PC-9 (cell line): ENCODE data around the gene SLC44A4. TPM values are rescaled to one million over a fixed set of nuclear protein-coding genes. Genes with fewer than 3 reads are reported as not detected.

Experiments used
- BruUV-seq: library from RNA; stranded (reverse); fragments of 400-500 nt; replicated peaks from 2 replicates; lab custom pipeline; 2021; lab: Mats Ljungman, UMichigan
- CTCF ChIA-PET: fragments of 300-600 bp; sonication (Branson Sonifier 250); formaldehyde crosslinking; loops from one replicate; lab custom pipeline; 2022; ENCODE audit warnings: antibody characterized with exemption; lab: Charles Lee
- POLR2A ChIA-PET: fragments of 300-600 bp; sonication (Branson Sonifier 250); formaldehyde crosslinking; loops from one replicate; lab custom pipeline; 2022; ENCODE audit warnings: antibody characterized with exemption; ENCODE audit not compliant: unreplicated experiment; lab: Charles Lee
- DNase-seq, 2 experiments: peaks; one replicate each; pipeline versions ENCODE4 v3.0.0 to v3.0.0-alpha.2; 2015 to 2022; ENCODE audit warnings: mixed read lengths in 1 of 2
- H2AFZ ChIP-seq: fragments of 200-600 bp; sonication (generic); 2 replicates; pipeline ENCODE4 v1.8.1; 2017; ENCODE audit warnings: antibody characterized with exemption
- H3F3A ChIP-seq: fragments of 200-600 bp; sonication (generic); 2 replicates; pipeline ENCODE4 v1.8.1; 2017; ENCODE audit warnings: antibody characterized with exemption, mild to moderate bottlenecking, low read depth; ENCODE audit not compliant: insufficient read depth
- H3K27ac ChIP-seq: fragments of 200-600 bp; sonication (generic); 2 replicates; pipeline ENCODE4 v1.6.1; 2016; ENCODE audit warnings: mixed run types
- H3K27me3 ChIP-seq: fragments of 200-600 bp; sonication (generic); 2 replicates; pipeline ENCODE4 v1.6.1; 2016; ENCODE audit warnings: low read depth, mixed run types; ENCODE audit not compliant: insufficient read depth
- H3K36me3 ChIP-seq: fragments of 200-600 bp; sonication (generic); 2 replicates; pipeline ENCODE4 v1.6.1; 2016; ENCODE audit warnings: low read depth, mixed run types
- H3K4me1 ChIP-seq: fragments of 200-600 bp; sonication (generic); replicated peaks from 2 replicates; pipeline ENCODE4 v1.6.1; 2016; ENCODE audit warnings: mixed run types; ENCODE audit not compliant: insufficient read depth
- H3K4me2 ChIP-seq: fragments of 200-600 bp; sonication (generic); 2 replicates; pipeline ENCODE4 v1.6.1; 2017; ENCODE audit warnings: mixed run types
- H3K4me3 ChIP-seq: fragments of 200-600 bp; sonication (generic); 2 replicates; pipeline ENCODE4 v1.6.1; 2016; ENCODE audit warnings: mixed run types
- H3K79me2 ChIP-seq: fragments of 200-600 bp; sonication (generic); 2 replicates; pipeline ENCODE4 v1.6.1; 2017; ENCODE audit warnings: low read depth, mixed run types
- H3K9me2 ChIP-seq: fragments of 200-600 bp; sonication (generic); 2 replicates; pipeline ENCODE4 v1.8.1; 2017; ENCODE audit warnings: mild to moderate bottlenecking; ENCODE audit not compliant: insufficient read depth
- H3K9me3 ChIP-seq: fragments of 200-600 bp; sonication (generic); 2 replicates; pipeline ENCODE4 v1.8.1; 2016; ENCODE audit warnings: low read depth; ENCODE audit not compliant: insufficient read depth
- H4K20me1 ChIP-seq: fragments of 200-600 bp; sonication (generic); 2 replicates; pipeline ENCODE4 v1.8.1; 2017; ENCODE audit not compliant: insufficient read depth
- CTCF ChIP-seq: fragments of 200-600 bp; sonication (generic); conservative IDR thresholded peaks from 2 replicates; pipeline ENCODE4 v1.6.1; 2017; ENCODE audit warnings: mixed run types, antibody characterized with exemption, mild to moderate bottlenecking, moderate library complexity
- EZH2 ChIP-seq: fragments of 200-600 bp; sonication (generic); IDR thresholded peaks from 2 replicates; pipeline ENCODE4 v1.8.0; 2017; ENCODE audit warnings: antibody characterized with exemption, low read depth
- intact Hi-C: fragments of 100-400 bp; cut with micrococcal nuclease; formaldehyde crosslinking; loops from one replicate; pipeline ENCODE4 v1.10.0; 2022; ENCODE audit not compliant: unreplicated experiment
- total RNA-seq: library from RNA; stranded (reverse); gene quantifications from 2 replicates; pipeline ENCODE4 v1.2.3, GENCODE V29; 2021

The SLC44A4 gene
- total RNA-seq, 1 experiment from 2014 or later = 44.4 TPM

- POLR2A ChIA-PET = interaction anchor here (0.5 to 0.9 kb wide), 8 partner anchors 24 to 1303 kb away, joined by 3 to 21 read pairs (median 4); partner anchors contain the start of genes FKBPL, HSD17B8 and HSPA1B
- H2AFZ ChIP-seq = peak within 1 kb of the TSS; percentile 86
- H3F3A ChIP-seq = peaks cover 30% of the 10 kb centered on the region
- H3K4me1 ChIP-seq = peaks cover 23% of the 10 kb centered on the region
- H3K79me2 ChIP-seq = peaks cover 16% of the 10 kb centered on the region
- H3K27ac ChIP-seq = peak within 1 kb of the TSS; percentile 18; the same call in 1 of the 2 replicates
- H3K36me3 ChIP-seq = no peaks in the 10 kb centered on the region
- no peaks in the 10 kb centered on the region for H3K9me2 ChIP-seq
- H3K4me3 ChIP-seq = peak within 1 kb of the TSS; percentile 65
- intact Hi-C loops = loop anchor here (2.0 kb wide), 1 partner anchor 51 kb away; no protein-coding TSS in a partner anchor
- no TSS peak for BruUV-seq
- no peaks in the 10 kb centered on the region for H3K9me3 ChIP-seq
- DNase-seq = peak; percentile 76 to 95
- H3K4me2 ChIP-seq = peak within 1 kb of the TSS; percentile 72
- CTCF ChIA-PET = interaction anchor here (0.5 to 1.0 kb wide), 2 partner anchors 15 to 50 kb away, joined by 3 to 4 read pairs; no protein-coding TSS in a partner anchor
- no peaks in the 10 kb centered on the region for H4K20me1 ChIP-seq
- TF ChIP-seq CTCF (no peak), EZH2 (no peak)
- no peaks in the 10 kb centered on the region for H3K27me3 ChIP-seq
Observed at GRCh38 chr6:31901953-31902643, 23.3 kb upstream of the SLC44A4 start, which contains the start of gene ZBTB12. ZBTB12 (minus strand) TSS chr6:31902086; CDS start chr6:31901305, 781 bp downstream.

DNA sequence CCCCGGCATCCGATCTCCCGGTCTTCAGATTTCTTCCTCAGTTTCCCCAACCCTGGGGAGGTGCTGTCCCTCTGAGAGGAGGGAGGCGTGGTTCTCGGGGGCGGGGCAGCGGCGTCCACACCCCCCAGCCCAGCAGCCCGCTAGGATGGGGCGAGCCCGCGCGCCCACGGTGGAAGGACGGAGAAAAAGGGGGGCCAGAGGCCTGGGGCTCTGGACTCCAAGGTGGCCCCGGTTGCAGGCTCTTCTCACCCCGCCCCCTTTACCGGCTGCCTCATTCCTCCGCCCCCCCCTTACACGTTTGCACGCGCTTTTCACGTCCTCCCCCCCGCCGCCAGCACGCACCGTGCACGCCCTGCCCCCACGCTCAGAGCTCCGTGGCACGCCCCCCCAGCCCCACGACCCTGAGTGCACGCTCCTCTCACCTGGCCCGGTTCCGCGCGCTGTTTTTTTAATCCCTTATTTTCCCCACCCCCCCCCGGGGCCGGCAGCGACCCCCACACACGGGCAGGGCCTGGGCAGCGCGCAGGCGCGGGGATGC, 22.7 kb upstream of the SLC44A4 start:
- H3K4me3 ChIP-seq = peak overlapping the region; percentile 65; the same call in 1 of the 2 replicates
- peaks cover 22% of the 10 kb centered on the region for H3K4me1 ChIP-seq
- peaks cover 31% of the 10 kb centered on the region for H3F3A ChIP-seq
- H4K20me1 ChIP-seq = no peaks in the 10 kb centered on the region
- no peaks in the 10 kb centered on the region for H3K9me2 ChIP-seq
- intact Hi-C loops = no loop called here
- H3K36me3 ChIP-seq = no peaks in the 10 kb centered on the region
- TF ChIP-seq CTCF (no peak), EZH2 (no peak)
- no peaks in the 10 kb centered on the region for H3K27me3 ChIP-seq
- DNase-seq = peak in 1 of 2 experiments; percentile 52
- POLR2A ChIA-PET = interaction anchor here (0.5 kb wide), 1 partner anchor 50 kb away, joined by 4 read pairs; no protein-coding TSS in a partner anchor
- H3K4me2 ChIP-seq = peak overlapping the region; percentile 72
- peak overlapping the region; percentile 86 for H2AFZ ChIP-seq
- BruUV-seq = no TSS peak
- 0 out of 2 replicates have a peak overlapping the region, but pooled peaks have one; percentile 12 for H3K27ac ChIP-seq
- CTCF ChIA-PET = no interaction called here
- H3K79me2 ChIP-seq = peaks cover 21% of the 10 kb centered on the region
- no peaks in the 10 kb centered on the region for H3K9me3 ChIP-seq

GRCh38 chr6:31900917-31901414, 22.2 kb upstream of the SLC44A4 start:
- intact Hi-C loops = no loop called here
- peak overlapping the region; percentile 60; the same call in 1 of the 2 replicates for H2AFZ ChIP-seq

More at GRCh38 chr6:31900917-31901414, 22.2 kb upstream of the SLC44A4 start:
- H3F3A ChIP-seq = peaks cover 36% of the 10 kb centered on the region
- peak overlapping the region; percentile 72 for H3K4me2 ChIP-seq
- BruUV-seq = TSS peak; percentile 33
- peaks cover 26% of the 10 kb centered on the region for H3K79me2 ChIP-seq
- H3K27ac ChIP-seq = no peak overlapping the region
- H3K4me3 ChIP-seq = peak overlapping the region; percentile 65; the same call in 1 of the 2 replicates
- H3K4me1 ChIP-seq = peaks cover 27% of the 10 kb centered on the region
- H4K20me1 ChIP-seq = no peaks in the 10 kb centered on the region
- DNase-seq = peak in 1 of 2 experiments; percentile 48
- ChIA-PET CTCF (no interaction called here), POLR2A (interaction anchor here (0.6 kb wide), 1 partner anchor 123 kb away, joined by 3 read pairs; no protein-coding TSS in a partner anchor)
- TF ChIP-seq EZH2 (no peak), CTCF (no peak)
- no peaks in the 10 kb centered on the region for H3K9me2 ChIP-seq
- H3K27me3 ChIP-seq = no peaks in the 10 kb centered on the region
- H3K36me3 ChIP-seq = no peaks in the 10 kb centered on the region; the same call in 1 of the 2 replicates
- H3K9me3 ChIP-seq = no peaks in the 10 kb centered on the region
